WTC11 (cell line): ENCODE measurements around the gene CARMIL3. TPM values are rescaled to one million over a fixed set of nuclear protein-coding genes. Genes with fewer than 3 reads are reported as not detected.

ENCODE experiments used
- ATAC-seq: fragments of 200-7000 bp; cut with Tn5 transposase; 2 replicates; pipeline ENCODE4 v1.10.0; 2021; ENCODE audit warnings: mild to moderate bottlenecking, moderate library complexity
- CTCF ChIA-PET: fragments of 300-600 bp; sonication (Branson Sonifier 250); formaldehyde crosslinking; loops from one replicate; lab custom pipeline; 2021; ENCODE audit warnings: antibody characterized with exemption; lab: Charles Lee
- POLR2A ChIA-PET: fragments of 350-600 bp; sonication (Branson Sonifier 250); formaldehyde crosslinking; loops from one replicate; lab custom pipeline; 2021; ENCODE audit warnings: antibody characterized with exemption; lab: Charles Lee
- DNase-seq: peaks from one replicate; pipeline ENCODE4 v3.0.0; 2021; ENCODE audit warnings: low spot score
- H3K27ac Mint-ChIP-seq: 2 replicates; pipeline ENCODE4 v1.8.0; 2021; ENCODE audit warnings: mixed read lengths
- H3K27me3 Mint-ChIP-seq: 2 replicates; pipeline ENCODE4 v1.8.0; 2021; ENCODE audit warnings: low read depth, mild to moderate bottlenecking, moderate library complexity, mixed read lengths
- H3K36me3 Mint-ChIP-seq: 2 replicates; pipeline ENCODE4 v1.8.0; 2021; ENCODE audit warnings: mixed read lengths
- H3K4me1 Mint-ChIP-seq: 2 replicates; pipeline ENCODE4 v1.8.0; 2022; ENCODE audit warnings: mixed read lengths
- H3K4me3 Mint-ChIP-seq: 2 replicates; pipeline ENCODE4 v1.8.0; 2021; ENCODE audit warnings: mild to moderate bottlenecking, moderate library complexity, mixed read lengths
- H3K9me3 Mint-ChIP-seq: 2 replicates; pipeline ENCODE4 v1.8.0; 2021; ENCODE audit warnings: mixed read lengths
- ATF1 ChIP-seq: sonication (generic); formaldehyde crosslinking; IDR thresholded peaks from 2 replicates; pipeline ENCODE4 v1.8.1; 2023; ENCODE audit warnings: mild to moderate bottlenecking, moderate library complexity, missing genetic modification reagents
- ATF3 ChIP-seq: sonication (generic); formaldehyde crosslinking; conservative IDR thresholded peaks from 2 replicates; pipeline ENCODE4 v1.8.1; 2022; ENCODE audit warnings: mild to moderate bottlenecking, missing genetic modification reagents
- CBFB ChIP-seq: sonication (generic); formaldehyde crosslinking; IDR thresholded peaks from 2 replicates; pipeline ENCODE4 v1.8.1; 2022; ENCODE audit warnings: mild to moderate bottlenecking, low read depth, missing genetic modification reagents
- CREB1 ChIP-seq: sonication (generic); formaldehyde crosslinking; IDR thresholded peaks from 2 replicates; pipeline ENCODE4 v1.8.0; 2023; ENCODE audit warnings: mild to moderate bottlenecking, missing genetic modification reagents
- ELF4 ChIP-seq: sonication (generic); formaldehyde crosslinking; IDR thresholded peaks from 2 replicates; pipeline ENCODE4 v1.8.1; 2022; ENCODE audit warnings: low read depth, mild to moderate bottlenecking, moderate library complexity, missing genetic modification reagents
- EMX1 ChIP-seq: fragments of 250-450 bp; sonication (Bioruptor Pico); IDR thresholded peaks from 2 replicates; pipeline ENCODE4 v1.8.0; 2021; ENCODE audit warnings: mild to moderate bottlenecking
- MLX ChIP-seq: sonication (generic); formaldehyde crosslinking; IDR thresholded peaks from 2 replicates; pipeline ENCODE4 v1.8.1; 2023; ENCODE audit warnings: mild to moderate bottlenecking, missing genetic modification reagents, moderate library complexity
- NFE2L1 ChIP-seq: sonication (generic); formaldehyde crosslinking; IDR thresholded peaks from 2 replicates; pipeline ENCODE4 v1.8.1; 2023; ENCODE audit warnings: missing genetic modification reagents
- NFYB ChIP-seq: sonication (generic); formaldehyde crosslinking; conservative IDR thresholded peaks from 2 replicates; pipeline ENCODE4 v1.8.0; 2022; ENCODE audit warnings: low read depth, missing genetic modification reagents
- NR1H2 ChIP-seq: sonication (generic); formaldehyde crosslinking; IDR thresholded peaks from 2 replicates; pipeline ENCODE4 v1.9.0; 2021; ENCODE audit warnings: mild to moderate bottlenecking, moderate library complexity, missing genetic modification reagents
- TCF7 ChIP-seq: sonication (generic); formaldehyde crosslinking; IDR thresholded peaks from 2 replicates; pipeline ENCODE4 v1.8.0; 2022; ENCODE audit warnings: mild to moderate bottlenecking, low read depth, missing genetic modification reagents, moderate library complexity
- TEAD4 ChIP-seq: sonication (generic); formaldehyde crosslinking; IDR thresholded peaks from 2 replicates; pipeline ENCODE4 v1.8.0; 2022; ENCODE audit warnings: mild to moderate bottlenecking, missing genetic modification reagents
- USF1 ChIP-seq: sonication (generic); formaldehyde crosslinking; IDR thresholded peaks from 2 replicates; pipeline ENCODE4 v1.8.0; 2022; ENCODE audit warnings: mild to moderate bottlenecking, missing genetic modification reagents
- total RNA-seq: library from RNA; stranded (reverse); gene quantifications from 3 replicates; pipeline ENCODE4 v1.2.3, GENCODE V29; 2021
- TF ChIP-seq, protein P1 (sequence below): fragments of 250-450 bp; sonication (Bioruptor Pico); IDR thresholded peaks from 2 replicates; pipeline ENCODE4 v2.1.2; 2022; ENCODE audit warnings: mild to moderate bottlenecking, moderate library complexity
- TF ChIP-seq, protein P2 (sequence below): sonication (generic); formaldehyde crosslinking; IDR thresholded peaks from 2 replicates; pipeline ENCODE4 v1.8.1; 2022; ENCODE audit warnings: mild to moderate bottlenecking, missing genetic modification reagents, moderate library complexity, borderline replicate concordance
- TF ChIP-seq, protein P3 (sequence below): fragments of 250-450 bp; sonication (Bioruptor Pico); IDR thresholded peaks from 2 replicates; pipeline ENCODE4 v1.9.0; 2021; ENCODE audit warnings: mild to moderate bottlenecking
- TF ChIP-seq, protein P4 (sequence below): sonication (generic); formaldehyde crosslinking; IDR thresholded peaks from 2 replicates; pipeline ENCODE4 v1.8.1; 2023; ENCODE audit warnings: mild to moderate bottlenecking, moderate library complexity, missing genetic modification reagents

The CARMIL3 gene
- total RNA-seq, 1 experiment from 2014 or later = 13.0 TPM

DNA sequence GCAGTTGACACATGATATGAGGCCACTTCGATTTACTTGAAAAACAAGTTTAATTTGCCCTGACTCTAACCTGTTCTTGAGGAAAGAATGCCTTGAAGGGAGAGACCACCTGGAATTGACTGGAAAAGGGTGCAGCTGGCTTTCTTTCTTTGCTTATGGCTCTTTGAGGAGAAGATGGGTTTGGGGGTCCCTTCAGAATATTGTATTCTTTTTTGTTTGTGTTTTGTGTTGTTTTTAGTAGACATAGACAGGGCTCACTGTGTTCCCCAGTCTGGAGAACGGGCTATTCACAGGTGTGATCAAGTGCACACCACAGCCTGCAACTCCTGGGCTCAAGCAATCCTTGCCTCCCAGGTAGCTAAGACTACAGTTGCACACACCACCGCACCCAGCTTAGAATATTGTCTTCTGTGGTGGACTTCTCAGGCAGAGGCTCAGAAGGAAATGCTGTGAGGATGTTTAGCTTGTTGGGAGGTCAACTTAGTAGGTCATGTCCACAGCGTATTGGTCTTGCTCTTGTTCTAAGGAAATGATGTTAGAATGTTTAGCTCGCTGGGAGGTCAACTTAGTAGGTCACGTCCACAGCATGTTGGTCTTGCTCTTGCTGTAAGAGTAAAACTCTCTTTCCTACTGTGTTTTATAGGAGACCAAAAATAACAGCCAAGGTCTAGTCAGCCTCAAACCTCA is 64.5 kb downstream of the CARMIL3 start (continued):
- TF ChIP-seq, protein P1, sequence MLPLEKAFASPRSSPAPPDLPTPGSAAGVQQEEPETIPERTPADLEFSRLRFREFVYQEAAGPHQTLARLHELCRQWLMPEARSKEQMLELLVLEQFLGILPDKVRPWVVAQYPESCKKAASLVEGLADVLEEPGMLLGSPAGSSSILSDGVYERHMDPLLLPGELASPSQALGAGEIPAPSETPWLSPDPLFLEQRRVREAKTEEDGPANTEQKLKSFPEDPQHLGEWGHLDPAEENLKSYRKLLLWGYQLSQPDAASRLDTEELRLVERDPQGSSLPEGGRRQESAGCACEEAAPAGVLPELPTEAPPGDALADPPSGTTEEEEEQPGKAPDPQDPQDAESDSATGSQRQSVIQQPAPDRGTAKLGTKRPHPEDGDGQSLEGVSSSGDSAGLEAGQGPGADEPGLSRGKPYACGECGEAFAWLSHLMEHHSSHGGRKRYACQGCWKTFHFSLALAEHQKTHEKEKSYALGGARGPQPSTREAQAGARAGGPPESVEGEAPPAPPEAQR (CRISPR knock-in tag) = no peak
- TF ChIP-seq CREB1 (CRISPR knock-in tag) (no peak), NR1H2 (CRISPR knock-in tag) (no peak), TEAD4 (CRISPR knock-in tag) (no peak), ELF4 (no peak)
- TF ChIP-seq, protein P2, sequence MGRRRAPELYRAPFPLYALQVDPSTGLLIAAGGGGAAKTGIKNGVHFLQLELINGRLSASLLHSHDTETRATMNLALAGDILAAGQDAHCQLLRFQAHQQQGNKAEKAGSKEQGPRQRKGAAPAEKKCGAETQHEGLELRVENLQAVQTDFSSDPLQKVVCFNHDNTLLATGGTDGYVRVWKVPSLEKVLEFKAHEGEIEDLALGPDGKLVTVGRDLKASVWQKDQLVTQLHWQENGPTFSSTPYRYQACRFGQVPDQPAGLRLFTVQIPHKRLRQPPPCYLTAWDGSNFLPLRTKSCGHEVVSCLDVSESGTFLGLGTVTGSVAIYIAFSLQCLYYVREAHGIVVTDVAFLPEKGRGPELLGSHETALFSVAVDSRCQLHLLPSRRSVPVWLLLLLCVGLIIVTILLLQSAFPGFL (CRISPR knock-in tag) = no peak

DNA sequence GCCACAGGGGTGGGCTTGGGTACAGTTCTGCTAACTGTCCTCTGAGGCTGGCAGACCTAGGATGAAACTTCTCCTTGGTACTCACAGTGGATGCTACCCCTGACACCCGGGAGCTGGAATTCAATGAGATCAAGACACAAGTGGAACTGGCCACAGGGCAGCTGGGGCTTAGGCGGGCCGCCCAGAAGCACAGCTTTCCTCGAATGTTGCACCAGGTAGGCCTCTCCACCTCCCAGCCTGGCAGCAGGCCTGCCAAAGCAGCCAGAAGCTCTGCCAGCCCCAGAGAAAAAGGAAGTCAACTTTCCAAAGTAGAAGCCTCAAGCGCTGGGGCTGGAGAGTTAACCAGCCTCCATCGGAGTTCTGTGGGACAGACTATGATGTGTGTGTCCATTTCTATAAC is 65.4 kb downstream of the CARMIL3 start:
- H3K9me3 Mint-ChIP-seq = no peaks in the 10 kb centered on the region
- CTCF ChIA-PET = interaction anchor here (0.6 to 1.3 kb wide), 2 partner anchors 9 to 44 kb away, joined by 3 read pairs; partner anchors contain the start of gene IRF9
- POLR2A ChIA-PET = interaction anchor here (0.9 kb wide), 1 partner anchor 24 kb away, joined by 3 read pairs; no protein-coding TSS in a partner anchor
- DNase-seq (no peak), ATAC-seq (no peak)
- no peak overlapping the region for H3K4me3 Mint-ChIP-seq
- TF ChIP-seq MLX = no peak
- TF ChIP-seq, protein P3, sequence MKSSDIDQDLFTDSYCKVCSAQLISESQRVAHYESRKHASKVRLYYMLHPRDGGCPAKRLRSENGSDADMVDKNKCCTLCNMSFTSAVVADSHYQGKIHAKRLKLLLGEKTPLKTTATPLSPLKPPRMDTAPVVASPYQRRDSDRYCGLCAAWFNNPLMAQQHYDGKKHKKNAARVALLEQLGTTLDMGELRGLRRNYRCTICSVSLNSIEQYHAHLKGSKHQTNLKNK (CRISPR knock-in tag) = no peak
- TF ChIP-seq USF1 (CRISPR knock-in tag) = no peak
- TF ChIP-seq, protein P4, sequence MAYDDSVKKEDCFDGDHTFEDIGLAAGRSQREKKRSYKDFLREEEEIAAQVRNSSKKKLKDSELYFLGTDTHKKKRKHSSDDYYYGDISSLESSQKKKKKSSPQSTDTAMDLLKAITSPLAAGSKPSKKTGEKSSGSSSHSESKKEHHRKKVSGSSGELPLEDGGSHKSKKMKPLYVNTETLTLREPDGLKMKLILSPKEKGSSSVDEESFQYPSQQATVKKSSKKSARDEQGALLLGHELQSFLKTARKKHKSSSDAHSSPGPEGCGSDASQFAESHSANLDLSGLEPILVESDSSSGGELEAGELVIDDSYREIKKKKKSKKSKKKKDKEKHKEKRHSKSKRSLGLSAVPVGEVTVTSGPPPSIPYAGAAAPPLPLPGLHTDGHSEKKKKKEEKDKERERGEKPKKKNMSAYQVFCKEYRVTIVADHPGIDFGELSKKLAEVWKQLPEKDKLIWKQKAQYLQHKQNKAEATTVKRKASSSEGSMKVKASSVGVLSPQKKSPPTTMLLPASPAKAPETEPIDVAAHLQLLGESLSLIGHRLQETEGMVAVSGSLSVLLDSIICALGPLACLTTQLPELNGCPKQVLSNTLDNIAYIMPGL = no peak
- TF ChIP-seq ATF1 (CRISPR knock-in tag) = no peak
- TF ChIP-seq NFE2L1 (CRISPR knock-in tag) = no peak
- TF ChIP-seq NFYB (CRISPR knock-in tag) = no peak
- TF ChIP-seq ATF3 (CRISPR knock-in tag) = no peak
- no peak for TF ChIP-seq NR1H2 (CRISPR knock-in tag)
- TF ChIP-seq TCF7 (CRISPR knock-in tag) = no peak
- no peak for TF ChIP-seq CBFB (CRISPR knock-in tag)
- no peak for TF ChIP-seq EMX1
- peaks cover 17% of the 10 kb centered on the region for H3K4me1 Mint-ChIP-seq
- H3K27me3 Mint-ChIP-seq = peaks cover 4% of the 10 kb centered on the region; the same call in 1 of the 2 replicates
- no peak overlapping the region for H3K27ac Mint-ChIP-seq
- H3K36me3 Mint-ChIP-seq = peaks cover 45% of the 10 kb centered on the region

Other genes starting within 250 kb of the CARMIL3 start
- 14.5 to 14.9 TPM (median 14.8 TPM) in 3 replicates for gene DHRS4, start 98.2 kb upstream of the CARMIL3 start, total RNA-seq
- gene DHRS4L2, start 63.1 kb upstream of the CARMIL3 start, total RNA-seq = 8.7 to 10.2 TPM (median 9.7 TPM) in 3 replicates
- gene CPNE6, start 19.6 kb downstream of the CARMIL3 start, total RNA-seq = not detected in 3 replicates
- gene PCK2, start 42.3 kb downstream of the CARMIL3 start, total RNA-seq = 51.2 to 67.0 TPM (median 59.2 TPM) in 3 replicates
- 73.6 to 90.2 TPM (median 77.3 TPM) in 3 replicates for gene DCAF11, start 62.8 kb downstream of the CARMIL3 start, total RNA-seq
- 1.3 to 2.3 TPM (median 1.6 TPM) in 3 replicates for gene NRL, start 62.9 kb downstream of the CARMIL3 start, total RNA-seq
- gene FITM1, start 78.7 kb downstream of the CARMIL3 start, total RNA-seq = 0.25 to 0.39 TPM in 2 of 3 replicates, not detected in the other
- gene PSME1, start 84.2 kb downstream of the CARMIL3 start, total RNA-seq = 76.8 to 99.1 TPM (median 98.8 TPM) in 3 replicates
- 41.3 to 47.9 TPM (median 44.4 TPM) in 3 replicates for gene EMC9, start 89.6 kb downstream of the CARMIL3 start, total RNA-seq
- gene PSME2, start 94.6 kb downstream of the CARMIL3 start, total RNA-seq = 103 to 112 TPM (median 103 TPM) in 3 replicates
- 63.0 to 86.2 TPM (median 68.4 TPM) in 3 replicates for gene RNF31, start 95.5 kb downstream of the CARMIL3 start, total RNA-seq
- gene IRF9, start 109.3 kb downstream of the CARMIL3 start, total RNA-seq = 15.6 to 16.2 TPM (median 15.7 TPM) in 3 replicates
- 29.6 to 32.2 TPM (median 31.5 TPM) in 3 replicates for gene REC8, start 120.1 kb downstream of the CARMIL3 start, total RNA-seq
- gene IPO4, start 136.8 kb downstream of the CARMIL3 start, total RNA-seq = 87.6 to 128 TPM (median 91.2 TPM) in 3 replicates
- 27.9 to 29.2 TPM (median 28.4 TPM) in 3 replicates for gene TM9SF1, start 143.4 kb downstream of the CARMIL3 start, total RNA-seq
- 0.13 to 0.16 TPM in 2 of 3 replicates, not detected in the other for gene TSSK4, start 153.7 kb downstream of the CARMIL3 start, total RNA-seq
- 32.7 to 38.5 TPM (median 36.5 TPM) in 3 replicates for gene CHMP4A, start 161.5 kb downstream of the CARMIL3 start, total RNA-seq
- 12.6 to 18.4 TPM (median 16.9 TPM) in 3 replicates for gene MDP1, start 164.1 kb downstream of the CARMIL3 start, total RNA-seq
- 218 to 233 TPM (median 221 TPM) in 3 replicates for gene NEDD8, start 180.4 kb downstream of the CARMIL3 start, total RNA-seq
- gene GMPR2, start 180.9 kb downstream of the CARMIL3 start, total RNA-seq = 74.2 to 82.3 TPM (median 78.4 TPM) in 3 replicates
- 32.2 to 39.8 TPM (median 35.7 TPM) in 3 replicates for gene TINF2, start 190.6 kb downstream of the CARMIL3 start, total RNA-seq
- 2.5 to 5.2 TPM (median 4.4 TPM) in 3 replicates for gene TGM1, start 211.2 kb downstream of the CARMIL3 start, total RNA-seq
- 22.3 to 28.1 TPM (median 27.1 TPM) in 3 replicates for gene RABGGTA, start 219.6 kb downstream of the CARMIL3 start, total RNA-seq
- 13.9 to 16.7 TPM (median 15.4 TPM) in 3 replicates for gene DHRS1, start 247.8 kb downstream of the CARMIL3 start, total RNA-seq
- 34.3 to 44.4 TPM (median 35.0 TPM) in 3 replicates for gene NOP9, start 247.8 kb downstream of the CARMIL3 start, total RNA-seq